HG02763 (cell line): ENCODE data around the gene ELL.
A peak's percentile ranks its signal among the peaks of the same experiment; 100 is the strongest.

Experiments used
- ATAC-seq: cut with Tn5 transposase; IDR thresholded peaks from one replicate; pipeline ENCODE4 v1.9.1; 2021; ENCODE audit warnings: mild to moderate bottlenecking, moderate library complexity; ENCODE audit not compliant: unreplicated experiment

Gene ELL

DNA sequence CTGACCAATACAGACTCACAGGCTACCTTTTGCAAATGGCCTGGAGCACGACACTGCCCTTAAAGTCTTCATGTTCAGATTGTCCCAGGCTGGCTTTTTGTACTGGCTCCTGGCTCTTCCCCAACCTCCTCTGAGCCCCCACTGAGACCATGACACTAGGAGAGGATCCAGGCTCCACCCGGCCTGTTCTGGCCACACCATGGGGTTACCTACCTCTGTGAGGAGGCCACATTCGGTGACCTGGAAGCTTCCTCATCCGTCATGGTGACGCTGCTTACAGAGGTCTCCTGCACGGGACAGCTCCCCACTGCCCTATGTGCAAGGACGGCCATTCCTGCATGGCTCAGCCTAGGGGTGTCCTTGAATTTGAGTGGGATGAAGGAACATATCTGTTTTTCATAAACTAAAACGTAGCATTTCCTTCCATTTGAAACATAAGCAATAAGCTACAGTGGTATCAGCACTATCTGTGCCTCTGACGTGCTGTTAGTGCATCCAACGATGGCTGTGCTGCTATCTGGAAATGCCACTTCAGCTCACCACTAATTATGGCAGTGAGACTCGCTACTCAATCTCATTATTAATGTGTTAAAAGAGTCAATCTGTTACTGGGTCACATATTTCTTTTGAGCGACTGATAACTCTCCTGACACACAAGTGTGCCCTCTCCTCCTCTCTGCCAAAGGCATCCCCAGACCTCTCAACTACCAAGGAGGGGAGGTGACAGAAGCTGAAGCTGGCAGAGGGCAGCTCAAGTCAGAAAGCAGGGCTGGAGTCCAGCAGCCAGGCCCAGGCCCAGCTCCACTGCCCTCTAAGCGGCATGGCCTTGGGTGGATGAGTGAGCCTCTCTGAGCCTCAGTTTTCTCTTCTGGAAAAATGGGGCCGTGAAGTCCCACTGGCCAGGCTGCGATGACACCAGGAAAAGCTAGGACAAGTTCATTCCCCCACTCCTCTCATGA, 29.6 kb downstream of the ELL start:
- no peak for ATAC-seq

DNA sequence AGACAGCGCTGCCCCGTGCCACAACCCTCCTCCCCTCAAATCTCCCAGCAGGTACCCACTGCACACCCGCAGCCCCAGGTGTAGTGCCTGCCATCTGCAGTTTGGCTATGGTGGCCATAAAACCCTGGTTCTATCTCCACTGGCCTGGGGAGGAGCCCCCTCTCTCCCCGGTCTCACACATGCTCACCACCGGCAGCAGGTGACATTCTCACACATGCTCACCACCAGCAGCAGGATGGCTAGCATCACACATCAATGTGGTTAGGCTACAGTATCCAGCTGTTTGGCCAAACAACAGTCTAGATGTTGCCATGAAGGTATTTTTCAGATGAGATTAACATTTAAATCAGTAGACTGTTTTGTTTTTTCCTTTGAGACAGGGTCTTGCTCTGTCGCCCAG, 31.1 kb downstream of the ELL start:
- ATAC-seq, result no peak

DNA sequence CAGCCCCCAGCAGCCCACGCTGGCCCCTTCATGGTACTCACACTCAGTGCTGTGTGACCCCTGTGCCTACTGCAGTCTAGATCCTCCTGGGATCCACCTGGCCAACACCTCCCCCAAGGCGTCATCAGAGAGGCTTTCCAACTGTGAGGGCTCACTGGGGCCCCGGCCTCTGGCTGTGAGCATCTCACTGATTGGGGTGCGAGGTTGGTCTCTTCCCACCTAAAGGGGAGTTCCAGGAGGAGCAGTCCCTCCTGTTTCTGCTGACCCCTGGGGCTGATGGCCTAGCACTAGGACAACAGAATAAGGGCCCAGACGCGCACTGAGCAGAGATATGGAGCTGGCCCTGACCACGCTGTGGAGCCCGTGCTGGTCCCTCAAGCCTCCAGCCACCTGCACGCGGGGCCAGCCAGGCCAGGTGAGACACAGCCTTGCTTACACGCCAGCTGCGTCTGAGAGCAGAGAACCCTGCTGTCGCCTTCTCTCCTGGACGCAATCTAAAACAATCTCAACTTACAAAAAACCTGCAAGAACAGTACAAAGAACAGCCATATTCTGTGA, 32.2 kb downstream of the ELL start:
- no peak for ATAC-seq

DNA sequence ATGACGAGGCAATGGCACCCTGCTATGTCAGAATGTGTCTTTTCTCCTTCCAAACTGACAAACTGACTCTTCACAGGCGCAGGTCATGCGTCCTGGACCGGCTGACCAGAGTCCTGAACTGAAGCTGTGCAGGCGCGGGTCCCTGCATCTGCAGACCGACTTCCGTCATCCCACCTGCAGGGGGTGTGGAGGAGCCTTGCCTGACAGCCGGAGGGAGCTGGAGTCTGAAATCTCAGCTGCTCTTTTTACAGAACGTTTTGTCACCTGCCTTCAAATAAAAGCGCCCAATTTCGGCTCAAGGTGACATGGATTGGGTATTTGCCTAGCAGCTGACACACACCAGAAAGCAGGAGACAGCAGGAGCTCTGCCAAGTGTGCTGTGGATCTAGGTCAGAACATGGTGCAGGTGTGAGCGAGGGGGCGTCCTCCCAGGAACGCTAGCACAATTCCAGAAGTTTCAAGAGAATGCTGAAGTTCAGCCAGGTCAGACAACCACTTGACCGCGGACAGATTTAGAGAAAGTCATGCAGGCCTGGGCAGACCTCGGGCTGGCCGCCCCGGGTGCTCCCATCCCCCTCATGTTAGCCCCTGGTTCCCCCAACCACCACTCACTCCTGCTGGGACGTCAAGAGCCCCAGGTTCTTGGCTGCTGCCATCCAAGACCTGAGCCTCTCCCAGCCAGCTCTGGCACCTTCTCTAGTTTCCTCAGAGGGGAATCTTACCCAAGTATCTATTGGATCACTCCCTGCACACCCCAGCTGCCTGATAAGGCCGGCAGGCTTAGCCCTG, 32.8 kb downstream of the ELL start:
- ATAC-seq, result no peak

DNA sequence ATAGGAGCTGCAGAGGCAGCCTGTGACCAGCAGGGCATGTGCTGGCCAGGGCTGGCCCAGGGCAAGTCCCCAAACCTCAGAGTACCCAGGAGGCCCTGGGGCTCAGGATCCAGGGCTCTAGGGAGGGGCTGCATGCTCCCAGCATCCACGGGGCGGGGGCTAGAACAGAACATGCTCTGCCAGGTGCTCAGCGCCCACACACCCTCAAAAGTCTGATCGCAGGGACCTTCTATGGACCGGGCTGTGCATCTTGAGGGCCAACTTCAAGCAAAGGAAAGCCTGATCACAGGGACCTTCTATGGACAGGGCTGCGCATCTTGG, 33.5 kb downstream of the ELL start:
- no peak for ATAC-seq

DNA sequence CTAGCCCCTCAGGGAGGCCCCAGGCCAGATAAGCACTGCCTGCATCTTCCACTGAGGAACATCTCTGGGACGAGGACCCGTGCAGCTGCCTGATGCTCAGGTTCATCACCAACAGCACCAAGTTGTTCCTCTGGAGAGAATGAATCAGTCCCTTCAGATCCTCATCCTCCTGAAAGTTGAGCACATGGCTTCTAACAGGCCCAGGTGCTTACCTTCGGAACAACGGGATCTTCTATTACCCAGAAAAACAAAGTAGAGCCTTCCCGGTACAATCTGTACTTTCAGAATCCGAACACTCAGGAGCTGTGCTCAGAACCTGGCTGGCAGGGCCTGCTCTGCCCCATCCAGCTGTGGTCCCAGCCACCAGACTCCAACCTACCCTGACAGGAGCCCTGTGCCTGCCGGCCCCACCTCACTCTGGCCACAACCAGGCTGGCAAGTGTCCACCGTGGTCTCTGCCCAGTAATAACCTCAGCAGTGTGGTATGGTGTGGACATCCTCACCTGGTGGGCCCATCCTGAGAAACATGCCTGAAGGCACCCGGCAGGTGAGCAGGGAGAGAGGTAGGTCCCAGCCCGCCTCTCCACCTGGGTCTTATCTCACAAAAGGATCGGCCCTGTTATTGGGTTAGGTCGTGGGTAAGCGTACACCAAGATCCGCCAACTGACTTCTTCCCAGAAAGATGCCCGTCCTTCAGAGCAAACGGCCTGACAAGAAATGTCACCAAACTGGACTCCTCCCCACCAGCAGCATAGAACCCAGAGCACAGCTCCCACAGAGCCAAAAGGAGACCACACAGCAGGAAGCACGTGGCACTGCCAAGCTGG, 34.1 kb downstream of the ELL start:
- no peak for ATAC-seq

DNA sequence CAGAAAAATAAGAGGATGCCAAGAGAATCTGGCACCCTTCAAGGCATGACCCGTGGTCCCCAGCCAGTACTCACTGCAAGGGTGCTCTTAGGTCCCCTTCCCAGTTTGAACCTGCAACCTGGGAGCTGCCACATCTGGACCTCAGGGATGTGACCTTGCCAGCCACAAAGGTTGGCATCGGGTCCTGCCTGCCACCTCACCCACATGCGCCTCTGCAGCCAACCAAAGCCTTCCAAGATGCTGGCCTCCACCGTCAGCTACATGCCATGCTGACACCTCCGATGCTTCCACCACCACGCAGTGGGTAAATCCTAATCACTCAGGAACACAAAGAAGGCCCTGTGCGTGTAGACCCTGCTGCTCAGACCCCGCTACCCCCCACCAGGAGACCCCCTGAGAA, 35.1 kb downstream of the ELL start:
- no peak for ATAC-seq

DNA sequence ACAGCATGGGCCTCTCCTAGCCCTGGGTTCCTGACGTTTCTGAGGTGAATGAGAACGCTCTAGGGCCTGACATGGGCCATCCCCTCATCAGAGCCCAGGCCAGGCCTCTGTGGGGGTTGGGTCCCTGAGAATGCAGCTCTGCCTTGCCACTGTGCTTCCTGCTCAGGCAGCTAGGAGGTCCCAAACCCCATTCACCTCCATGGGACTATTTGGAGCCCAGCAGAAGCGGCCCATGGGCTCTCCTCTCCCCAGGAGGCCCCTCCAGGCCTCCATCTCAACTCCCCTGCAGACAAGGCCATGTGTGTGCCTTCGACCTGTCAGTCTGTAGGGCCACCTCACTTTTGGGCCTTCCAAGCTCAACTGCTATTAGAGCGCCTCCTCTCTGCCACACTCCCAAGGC, 36.9 kb downstream of the ELL start:
- no peak for ATAC-seq

DNA sequence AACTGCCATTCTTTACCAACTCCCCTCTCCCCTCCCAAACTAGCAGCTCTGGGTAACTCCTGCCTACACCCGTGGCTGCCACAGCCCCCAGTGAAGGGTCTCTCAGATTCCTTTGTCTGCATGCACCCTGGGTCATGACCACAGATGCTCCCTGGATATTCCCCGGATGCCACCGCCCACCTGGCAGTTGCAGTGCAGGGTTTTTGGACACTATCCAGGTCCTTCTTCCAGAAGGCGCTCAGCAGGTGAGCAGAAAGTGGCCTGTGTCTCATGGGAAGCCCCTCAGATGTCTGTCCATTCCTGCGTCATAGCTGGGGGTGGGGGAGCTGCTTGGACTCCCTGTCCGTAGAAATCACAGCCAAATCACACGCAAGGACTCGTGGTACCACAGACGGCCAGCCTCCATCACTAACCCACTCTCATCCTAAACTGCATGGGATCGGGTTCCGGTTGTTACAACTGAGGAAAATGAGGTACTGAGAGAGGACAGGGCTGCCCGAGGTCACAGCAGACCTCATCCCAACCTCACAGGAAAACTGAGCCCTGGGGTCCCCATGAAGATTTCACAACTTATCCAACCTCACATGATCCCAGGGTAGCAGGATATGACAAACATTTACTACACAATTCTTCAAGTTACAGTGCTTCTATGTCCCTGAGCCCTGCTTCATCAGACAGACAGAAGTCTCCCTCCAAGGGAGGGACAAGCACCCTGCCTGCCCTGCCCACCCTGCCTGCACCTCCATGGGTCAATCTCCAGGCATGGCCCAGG, 38.6 kb downstream of the ELL start:
- ATAC-seq, result no peak

DNA sequence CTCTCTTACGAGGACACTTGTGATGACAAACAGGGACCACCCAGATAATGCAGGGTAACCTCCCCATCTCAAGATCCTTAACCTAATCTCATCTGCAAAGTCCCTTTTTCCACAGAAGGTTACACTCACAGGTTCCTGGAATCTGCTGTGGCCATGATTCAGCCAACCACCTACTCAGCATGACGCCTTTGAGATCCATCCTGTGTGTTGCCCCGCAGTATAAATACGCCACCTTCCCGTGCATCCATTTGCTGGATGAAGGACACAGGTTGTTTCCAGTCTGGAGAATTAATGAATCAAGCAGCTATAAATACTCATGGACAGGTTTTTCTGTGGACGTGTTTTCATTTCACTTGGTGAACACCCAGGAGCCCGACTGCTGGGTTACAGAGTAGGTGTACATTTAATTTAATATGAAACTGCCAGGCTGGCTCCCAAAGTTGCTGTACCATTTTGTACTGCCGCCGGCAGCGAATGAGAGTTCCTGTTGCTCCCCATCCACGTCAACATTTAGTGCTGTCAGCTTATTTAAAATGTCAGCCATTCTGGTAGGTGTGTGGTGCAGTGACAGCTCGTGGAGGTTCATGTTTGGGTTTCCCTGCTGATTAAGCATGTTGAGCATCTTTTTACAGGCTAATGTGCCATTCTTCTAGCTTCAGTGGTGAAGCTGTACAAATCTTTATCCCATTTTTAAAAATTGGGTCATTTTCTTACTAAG, 40.2 kb downstream of the ELL start:
- ATAC-seq, result no peak

DNA sequence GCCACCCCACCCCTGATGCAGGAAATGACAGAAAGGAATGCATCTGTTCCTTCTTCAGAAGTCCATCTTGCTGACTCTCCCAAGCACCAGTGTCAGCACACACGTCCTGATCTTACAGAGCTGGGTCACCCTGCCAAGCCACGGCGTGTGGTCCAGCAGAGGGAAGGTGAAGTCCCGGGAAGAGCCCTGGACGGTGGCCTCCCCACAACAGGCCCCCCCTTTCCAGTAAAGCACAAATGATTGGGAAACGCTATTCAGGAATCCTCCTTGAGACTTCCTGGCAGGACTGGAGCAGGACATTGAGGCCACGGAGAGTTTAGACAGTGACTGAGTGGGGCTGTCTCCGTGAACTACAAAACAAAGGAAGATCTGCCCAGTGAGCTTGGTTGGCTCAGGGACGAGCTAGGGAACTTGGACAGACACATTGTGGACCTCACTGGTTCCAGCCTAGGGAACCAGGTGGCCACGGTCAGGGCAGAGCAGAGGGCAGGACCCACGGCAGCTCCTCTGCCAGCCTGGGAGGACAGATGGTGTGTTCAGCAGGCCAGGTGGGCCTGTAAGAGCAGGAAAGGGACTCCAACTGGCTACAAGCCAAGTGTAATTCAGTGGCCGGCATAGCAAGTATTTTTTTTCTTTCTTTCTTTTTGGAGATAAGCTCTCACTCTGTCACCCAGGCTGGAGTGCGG, 41.7 kb downstream of the ELL start:
- ATAC-seq, result no peak

DNA sequence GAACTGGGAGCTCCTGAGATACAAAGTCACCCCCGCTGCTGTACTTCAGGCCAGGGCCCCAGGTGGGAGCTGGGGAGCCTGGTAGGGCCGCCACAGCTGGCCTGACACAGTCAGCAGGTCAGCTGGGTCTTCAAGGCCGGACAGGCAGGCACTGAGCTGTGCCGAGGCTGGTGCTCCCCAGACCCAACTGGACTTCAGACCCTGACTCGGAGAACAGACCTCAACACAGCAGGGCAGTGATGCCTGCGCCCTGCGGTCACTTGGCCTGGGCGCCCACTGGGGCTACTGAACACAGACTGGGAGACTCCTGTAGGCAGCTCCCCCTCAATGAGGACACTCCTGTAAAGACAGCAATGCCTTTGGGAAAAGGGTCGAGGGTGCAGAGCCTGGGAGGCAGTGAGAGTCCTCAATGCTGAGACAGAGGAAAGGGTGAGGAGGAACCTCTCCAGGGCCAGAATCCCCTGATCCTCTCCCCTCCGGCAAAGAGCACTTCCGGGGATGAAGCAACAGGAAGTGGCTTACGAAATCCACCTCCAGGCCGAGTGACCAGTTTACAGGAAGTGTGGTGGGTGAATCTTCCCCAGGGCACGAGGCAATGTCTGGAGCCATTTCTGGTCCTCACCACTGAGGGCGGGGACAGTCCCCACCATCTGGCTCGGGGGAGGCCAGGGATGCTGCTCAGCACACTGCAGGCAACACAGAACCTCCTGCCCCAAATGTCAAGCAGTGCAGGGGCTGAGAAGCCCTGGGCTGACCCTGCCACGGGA, 43.1 kb downstream of the ELL start:
- ATAC-seq, result peak; percentile 66

DNA sequence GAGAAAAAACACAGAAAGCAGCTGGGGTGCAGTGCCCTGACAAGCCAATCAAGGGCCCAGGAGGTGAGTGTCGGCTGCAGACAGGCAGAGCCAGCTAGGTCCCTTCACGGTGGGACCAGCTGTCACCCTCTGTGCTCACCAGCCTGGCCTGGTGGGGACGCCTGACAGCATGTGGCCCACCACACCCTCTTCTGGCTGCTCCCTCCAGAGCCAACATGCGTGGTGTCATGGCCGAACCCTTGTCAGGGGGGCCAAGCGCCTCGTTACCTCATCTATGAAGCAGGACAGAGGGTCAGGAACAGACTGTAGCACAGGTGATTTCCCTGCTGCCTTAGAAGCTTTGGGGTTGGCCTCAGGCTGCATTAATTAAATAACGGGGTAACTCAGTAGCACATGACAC, 43.9 kb downstream of the ELL start:
- no peak for ATAC-seq

DNA sequence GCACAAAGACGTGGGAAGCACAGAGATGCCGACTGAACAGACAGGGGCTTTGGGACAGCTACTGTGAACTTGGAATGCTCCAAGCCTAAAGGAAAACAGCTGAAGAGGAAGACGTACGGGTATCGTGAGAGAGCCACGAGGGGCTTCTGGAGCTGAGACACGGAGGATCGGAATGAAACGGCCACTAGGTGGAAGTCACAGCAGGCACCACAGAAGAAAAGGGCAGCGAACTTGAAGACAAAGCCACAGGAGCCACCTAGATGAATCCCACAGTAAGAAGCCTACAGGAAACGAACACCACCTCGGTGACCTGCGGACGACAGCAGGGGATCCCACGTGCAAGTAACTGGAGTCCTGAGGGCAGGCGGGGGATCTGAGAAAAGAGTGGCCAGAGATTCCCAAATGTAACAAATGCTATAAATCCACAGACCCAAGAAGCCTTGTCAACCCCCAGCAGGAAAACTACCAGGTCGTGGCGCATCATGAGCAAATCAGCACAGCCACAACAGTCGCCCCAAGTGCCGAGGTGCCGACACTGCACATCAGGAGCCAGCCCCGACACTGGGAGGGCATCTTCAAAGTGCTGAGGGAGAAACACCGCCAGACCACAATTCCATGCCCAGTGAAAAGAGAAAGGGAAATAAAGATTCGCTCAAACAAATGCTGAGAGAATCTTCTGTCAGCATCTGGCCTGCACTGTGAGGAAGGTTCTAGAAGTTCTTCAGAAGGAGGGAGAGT, 44.7 kb downstream of the ELL start:
- no peak for ATAC-seq

DNA sequence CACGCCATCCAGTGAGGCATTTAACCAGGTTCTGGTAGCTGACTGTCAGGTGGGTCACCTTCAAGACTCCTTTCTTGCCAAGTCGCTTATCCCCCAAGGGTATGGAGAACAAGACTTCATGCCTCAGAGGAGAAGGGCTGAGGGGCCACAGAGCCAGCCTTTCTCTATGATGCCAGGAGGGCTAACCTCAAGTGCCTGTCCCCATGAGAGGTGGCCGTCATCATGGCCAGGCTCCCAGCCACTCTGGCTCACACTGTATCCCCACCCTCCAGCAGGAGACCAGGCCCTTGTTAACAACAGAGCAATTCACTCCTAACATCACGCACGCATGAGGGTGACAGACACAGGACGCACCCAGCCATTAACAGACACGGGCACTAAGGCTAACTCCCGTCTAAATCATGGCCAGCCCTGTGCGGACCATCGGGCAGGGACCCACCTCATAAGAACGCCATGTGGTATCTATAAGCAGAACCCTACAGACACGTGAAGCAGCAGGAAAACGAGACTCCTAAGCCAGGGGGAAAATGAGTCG, 45.3 kb downstream of the ELL start:
- ATAC-seq, result no peak

DNA sequence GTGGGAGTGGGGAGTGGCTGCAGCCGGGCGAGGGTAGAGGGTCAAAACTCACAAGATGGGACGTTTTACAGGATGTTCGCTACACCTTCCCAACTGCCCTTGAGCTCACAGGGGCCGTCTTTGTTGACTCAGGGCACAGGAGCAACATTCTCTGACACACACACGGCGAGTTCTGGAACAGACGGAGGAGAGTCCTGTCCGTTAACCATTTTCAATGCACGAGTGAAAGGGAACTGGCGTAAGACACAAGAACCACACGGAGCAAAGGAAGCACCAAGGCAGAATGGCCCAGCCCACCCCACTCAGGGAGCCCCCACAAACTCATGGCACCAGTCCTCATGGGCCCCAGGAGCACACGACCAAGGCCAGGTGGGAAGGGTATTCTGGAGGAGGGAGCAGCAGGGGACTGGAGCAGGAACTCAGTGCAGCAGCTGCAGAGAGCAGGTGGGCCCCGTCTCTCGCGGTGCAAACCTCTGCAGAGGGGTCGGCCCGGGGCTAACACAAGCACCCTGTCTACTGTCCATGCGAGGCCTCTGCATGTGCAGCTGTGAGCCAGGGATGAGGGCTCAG, 46.0 kb downstream of the ELL start:
- ATAC-seq, result no peak

DNA sequence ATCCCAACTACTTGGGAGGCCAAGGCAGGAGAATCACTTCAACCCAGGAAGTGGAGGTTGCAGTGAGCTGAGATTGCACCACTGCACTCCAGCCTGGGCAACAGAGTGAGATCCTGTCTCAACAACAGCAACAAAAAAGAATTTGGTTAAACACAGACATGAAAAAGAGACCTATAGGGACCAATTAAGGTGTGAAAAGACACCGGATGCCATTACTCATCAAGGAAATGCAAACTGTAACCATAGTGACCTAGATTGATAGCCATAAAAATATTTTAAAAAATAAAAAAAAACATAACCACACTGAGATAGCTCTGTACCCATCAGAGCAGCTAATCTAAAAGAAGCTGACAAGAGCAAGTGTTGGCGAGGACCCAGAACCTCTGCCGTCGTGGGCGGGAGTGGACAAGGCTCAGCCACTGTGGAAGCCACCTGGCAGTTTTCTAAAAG, 46.8 kb downstream of the ELL start:
- no peak for ATAC-seq
